ENCODE data around the gene TRIM44.
"Not testable (repeated sequence)": the region's sequence is repeated elsewhere in the genome, so short reads cannot be mapped to it uniquely, and the experiment has no call there.

The TRIM44 gene

GRCh38 chr11:35778943-35779342, 116.4 kb downstream of the TRIM44 start:
- not testable (repeated sequence) for H3K36me3 ChIP-seq (ENCODE audit: insufficient read depth, low read length); H3K27ac ChIP-seq (ENCODE audit: low read depth, low read length); H3K27me3 ChIP-seq (ENCODE audit: insufficient read depth, low read length); H3K4me3 ChIP-seq (ENCODE audit: low read depth, low read length); H2AFZ ChIP-seq (ENCODE audit: low read length, unreplicated experiment)
- Histone ChIP-seq H3K79me2 (ENCODE audit: control insufficient read depth, insufficient read depth, low read length, unreplicated experiment) (peaks cover 44% of the 10 kb centered on the region), H3K4me1 (ENCODE audit: control insufficient read depth, insufficient read depth, low read length, unreplicated experiment) (peaks cover 10% of the 10 kb centered on the region)

- Histone ChIP-seq H3K4me3 (ENCODE audit: low read depth, low read length) (no peak overlapping the region), H3K27ac (ENCODE audit: low read depth, low read length) (no peak overlapping the region), H3K36me3 (ENCODE audit: insufficient read depth, low read length) (no peaks in the 10 kb centered on the region), H3K27me3 (ENCODE audit: insufficient read depth, low read length) (no peaks in the 10 kb centered on the region), H3K4me1 (ENCODE audit: control insufficient read depth, insufficient read depth, low read length, unreplicated experiment) (peaks cover 10% of the 10 kb centered on the region), H3K79me2 (ENCODE audit: control insufficient read depth, insufficient read depth, low read length, unreplicated experiment) (peaks cover 44% of the 10 kb centered on the region), H2AFZ (ENCODE audit: low read length, unreplicated experiment) (no peak overlapping the region)
Measured at GRCh38 chr11:35779409-35779808, 116.8 kb downstream of the TRIM44 start.

- Histone ChIP-seq H3K27ac (ENCODE audit: low read depth, low read length) (no peak overlapping the region), H3K36me3 (ENCODE audit: insufficient read depth, low read length) (no peaks in the 10 kb centered on the region), H2AFZ (ENCODE audit: low read length, unreplicated experiment) (no peak overlapping the region), H3K4me3 (ENCODE audit: low read depth, low read length) (no peak overlapping the region), H3K79me2 (ENCODE audit: control insufficient read depth, insufficient read depth, low read length, unreplicated experiment) (peaks cover 47% of the 10 kb centered on the region), H3K27me3 (ENCODE audit: insufficient read depth, low read length) (no peaks in the 10 kb centered on the region), H3K4me1 (ENCODE audit: control insufficient read depth, insufficient read depth, low read length, unreplicated experiment) (peaks cover 23% of the 10 kb centered on the region)
Measured at GRCh38 chr11:35780951-35781860, 118.6 kb downstream of the TRIM44 start.

- peaks cover 52% of the 10 kb centered on the region for H3K79me2 ChIP-seq (ENCODE audit: control insufficient read depth, insufficient read depth, low read length, unreplicated experiment)
- peaks cover 25% of the 10 kb centered on the region for H3K4me1 ChIP-seq (ENCODE audit: control insufficient read depth, insufficient read depth, low read length, unreplicated experiment)
- no peaks in the 10 kb centered on the region for H3K27me3 ChIP-seq (ENCODE audit: insufficient read depth, low read length)
- no peak overlapping the region for H3K4me3 ChIP-seq (ENCODE audit: low read depth, low read length)
- no peak overlapping the region for H3K27ac ChIP-seq (ENCODE audit: low read depth, low read length)
- no peaks in the 10 kb centered on the region for H3K36me3 ChIP-seq (ENCODE audit: insufficient read depth, low read length)
- H2AFZ ChIP-seq (ENCODE audit: low read length, unreplicated experiment): no peak overlapping the region
Measured at GRCh38 chr11:35781861-35782470, 119.4 kb downstream of the TRIM44 start.

- Histone ChIP-seq H3K27ac (ENCODE audit: low read depth, low read length) (no peak overlapping the region), H3K36me3 (ENCODE audit: insufficient read depth, low read length) (no peaks in the 10 kb centered on the region), H3K79me2 (ENCODE audit: control insufficient read depth, insufficient read depth, low read length, unreplicated experiment) (peaks cover 62% of the 10 kb centered on the region), H2AFZ (ENCODE audit: low read length, unreplicated experiment) (no peak overlapping the region), H3K27me3 (ENCODE audit: insufficient read depth, low read length) (no peaks in the 10 kb centered on the region), H3K4me3 (ENCODE audit: low read depth, low read length) (no peak overlapping the region), H3K4me1 (ENCODE audit: control insufficient read depth, insufficient read depth, low read length, unreplicated experiment) (peaks cover 25% of the 10 kb centered on the region)
Measured at GRCh38 chr11:35783809-35784208, 121.2 kb downstream of the TRIM44 start.

- Histone ChIP-seq H3K27ac (ENCODE audit: low read depth, low read length) (no peak overlapping the region), H3K79me2 (ENCODE audit: control insufficient read depth, insufficient read depth, low read length, unreplicated experiment) (peaks cover 65% of the 10 kb centered on the region), H3K4me3 (ENCODE audit: low read depth, low read length) (no peak overlapping the region), H3K36me3 (ENCODE audit: insufficient read depth, low read length) (no peaks in the 10 kb centered on the region), H3K4me1 (ENCODE audit: control insufficient read depth, insufficient read depth, low read length, unreplicated experiment) (peaks cover 25% of the 10 kb centered on the region), H2AFZ (ENCODE audit: low read length, unreplicated experiment) (no peak overlapping the region), H3K27me3 (ENCODE audit: insufficient read depth, low read length) (no peaks in the 10 kb centered on the region)
Measured at GRCh38 chr11:35784699-35785098, 122.1 kb downstream of the TRIM44 start.

- Histone ChIP-seq H3K36me3 (ENCODE audit: insufficient read depth, low read length) (no peaks in the 10 kb centered on the region), H3K27me3 (ENCODE audit: insufficient read depth, low read length) (no peaks in the 10 kb centered on the region), H3K4me1 (ENCODE audit: control insufficient read depth, insufficient read depth, low read length, unreplicated experiment) (peaks cover 24% of the 10 kb centered on the region), H3K27ac (ENCODE audit: low read depth, low read length) (no peak overlapping the region), H3K79me2 (ENCODE audit: control insufficient read depth, insufficient read depth, low read length, unreplicated experiment) (peaks cover 69% of the 10 kb centered on the region), H2AFZ (ENCODE audit: low read length, unreplicated experiment) (no peak overlapping the region), H3K4me3 (ENCODE audit: low read depth, low read length) (no peak overlapping the region)
Measured at GRCh38 chr11:35785287-35786167, 123.0 kb downstream of the TRIM44 start.

- Histone ChIP-seq H3K27me3 (ENCODE audit: insufficient read depth, low read length) (no peaks in the 10 kb centered on the region), H3K4me3 (ENCODE audit: low read depth, low read length) (no peak overlapping the region), H3K27ac (ENCODE audit: low read depth, low read length) (no peak overlapping the region)
Measured at GRCh38 chr11:35786188-35786587, 123.6 kb downstream of the TRIM44 start.

GRCh38 chr11:35787013-35787504, 124.5 kb downstream of the TRIM44 start:
- Histone ChIP-seq H3K27ac (ENCODE audit: low read depth, low read length) (no peak overlapping the region), H3K4me3 (ENCODE audit: low read depth, low read length) (no peak overlapping the region), H3K79me2 (ENCODE audit: control insufficient read depth, insufficient read depth, low read length, unreplicated experiment) (peaks cover 66% of the 10 kb centered on the region), H3K36me3 (ENCODE audit: insufficient read depth, low read length) (no peaks in the 10 kb centered on the region), H2AFZ (ENCODE audit: low read length, unreplicated experiment) (no peak overlapping the region), H3K27me3 (ENCODE audit: insufficient read depth, low read length) (no peaks in the 10 kb centered on the region), H3K4me1 (ENCODE audit: control insufficient read depth, insufficient read depth, low read length, unreplicated experiment) (peaks cover 15% of the 10 kb centered on the region)

More at GRCh38 chr11:35786188-35786587, 123.6 kb downstream of the TRIM44 start:
- no peaks in the 10 kb centered on the region for H3K36me3 ChIP-seq (ENCODE audit: insufficient read depth, low read length)
- peaks cover 67% of the 10 kb centered on the region for H3K79me2 ChIP-seq (ENCODE audit: control insufficient read depth, insufficient read depth, low read length, unreplicated experiment)
- H2AFZ ChIP-seq (ENCODE audit: low read length, unreplicated experiment): no peak overlapping the region
- peaks cover 18% of the 10 kb centered on the region for H3K4me1 ChIP-seq (ENCODE audit: control insufficient read depth, insufficient read depth, low read length, unreplicated experiment)

- H3K79me2 ChIP-seq (ENCODE audit: control insufficient read depth, insufficient read depth, low read length, unreplicated experiment): peaks cover 67% of the 10 kb centered on the region
- peaks cover 15% of the 10 kb centered on the region for H3K4me1 ChIP-seq (ENCODE audit: control insufficient read depth, insufficient read depth, low read length, unreplicated experiment)
- no peak overlapping the region for H3K27ac ChIP-seq (ENCODE audit: low read depth, low read length)
- H3K4me3 ChIP-seq (ENCODE audit: low read depth, low read length): no peak overlapping the region
- no peaks in the 10 kb centered on the region for H3K27me3 ChIP-seq (ENCODE audit: insufficient read depth, low read length)
- no peak overlapping the region for H2AFZ ChIP-seq (ENCODE audit: low read length, unreplicated experiment)
- no peaks in the 10 kb centered on the region for H3K36me3 ChIP-seq (ENCODE audit: insufficient read depth, low read length)
Measured at GRCh38 chr11:35787626-35788025, 125.1 kb downstream of the TRIM44 start.

Measured in ACC112 (cell line).